ENCODE measurements around the gene TMEM190.
"Not testable (repeated sequence)": the region's sequence is repeated elsewhere in the genome, so short reads cannot be mapped to it uniquely, and the experiment has no call there.

The TMEM190 gene

GRCh38 chr19:55389386-55390317 is 13.0 kb downstream of the TMEM190 start:
- no peak for DNase-seq (ENCODE audit: low read depth in 4 of 4, low spot score in 1 of 4)

- no peak for DNase-seq (ENCODE audit: low read depth in 4 of 4, low spot score in 1 of 4)
These were observed 13.8 kb downstream of the TMEM190 start for GRCh38 chr19:55390461-55390880.

- DNase-seq (ENCODE audit: low read depth in 4 of 4, low spot score in 1 of 4) = no peak
These were observed 14.6 kb downstream of the TMEM190 start for GRCh38 chr19:55391191-55391670.

GRCh38 chr19:55391702-55392615 is 15.3 kb downstream of the TMEM190 start:
- DNase-seq (ENCODE audit: low read depth in 4 of 4, low spot score in 1 of 4) = no peak

GRCh38 chr19:55392820-55393761 is 16.5 kb downstream of the TMEM190 start:
- no peak for DNase-seq (ENCODE audit: low read depth in 4 of 4, low spot score in 1 of 4)

GRCh38 chr19:55398200-55398925 is 21.7 kb downstream of the TMEM190 start:
- DNase-seq (ENCODE audit: low read depth in 4 of 4, low spot score in 1 of 4) = no peak

- no peak for DNase-seq (ENCODE audit: low read depth in 4 of 4, low spot score in 1 of 4)
These were observed 23.9 kb downstream of the TMEM190 start for GRCh38 chr19:55400281-55401087.

- DNase-seq (ENCODE audit: low read depth in 4 of 4, low spot score in 1 of 4) = not testable (repeated sequence)
These were observed 24.8 kb downstream of the TMEM190 start for GRCh38 chr19:55401390-55401789.

- no peak for DNase-seq (ENCODE audit: low read depth in 4 of 4, low spot score in 1 of 4)
These were observed 25.9 kb downstream of the TMEM190 start for GRCh38 chr19:55402509-55402908.

- no peak for DNase-seq (ENCODE audit: low read depth in 4 of 4, low spot score in 1 of 4)
These were observed 29.0 kb downstream of the TMEM190 start for GRCh38 chr19:55405638-55406037.

- DNase-seq (ENCODE audit: low read depth in 4 of 4, low spot score in 1 of 4) = no peak
These were observed 29.6 kb downstream of the TMEM190 start for GRCh38 chr19:55406091-55406825.

GRCh38 chr19:55406826-55407549 is 30.4 kb downstream of the TMEM190 start:
- no peak for DNase-seq (ENCODE audit: low read depth in 4 of 4, low spot score in 1 of 4)

GRCh38 chr19:55407550-55407799 is 30.8 kb downstream of the TMEM190 start, which contains the start of gene UBE2S:
TSS of gene UBE2S (minus strand) at chr19:55407788. CDS start at chr19:55407589, 199 bp downstream.
- DNase-seq (ENCODE audit: low read depth in 4 of 4, low spot score in 1 of 4) = not testable (repeated sequence)

GRCh38 chr19:55407800-55408532 is 31.3 kb downstream of the TMEM190 start:
- DNase-seq (ENCODE audit: low read depth in 4 of 4, low spot score in 1 of 4) = peak; percentile 86 to 95 (median 94)

GRCh38 chr19:55408533-55408872 is 31.9 kb downstream of the TMEM190 start:
- DNase-seq (ENCODE audit: low read depth in 4 of 4, low spot score in 1 of 4) = no peak

- not testable (repeated sequence) for DNase-seq (ENCODE audit: low read depth in 4 of 4, low spot score in 1 of 4)
These were observed 32.6 kb downstream of the TMEM190 start for GRCh38 chr19:55409179-55409578.

GRCh38 chr19:55410168-55410567 is 33.5 kb downstream of the TMEM190 start:
- DNase-seq (ENCODE audit: low read depth in 4 of 4, low spot score in 1 of 4) = no peak
